ENCODE measurements around the gene C17orf100. TPM values are rescaled to one million over a fixed set of nuclear protein-coding genes. Genes with fewer than 3 reads are reported as not detected.
A peak's percentile ranks its signal among the peaks of the same experiment; 100 is the strongest.

Gene C17orf100
- total and polyA plus RNA-seq, 9 of the 15 experiments (the other 6 are each of a cell fraction or from before 2014, with no cell fraction given), result 0.04 to 1.7 (median 0.43) TPM

GRCh38 chr17:6640536-6641246 lies 10.9 kb upstream of the C17orf100 start, which contains the start of the genes KIAA0753 and TXNDC17 (continued):
- peak in 1 of 2 experiments; percentile 87 for TF ChIP-seq AFF1 (IDR thresholded peaks at IDR 0.05; ENCODE audit: low read depth in 1 of 2, partially characterized antibody in 2 of 2)
- TF ChIP-seq POLR2AphosphoS2 (IDR thresholded peaks at IDR 0.05; ENCODE audit: low read length), result 0 out of 2 replicates have a peak, but pooled peaks have one; percentile 70
- 0 out of 2 replicates have a peak, but pooled peaks have one; percentile 34 for TF ChIP-seq MYNN (IDR thresholded peaks at IDR 0.05)
- TF ChIP-seq MYNN (CRISPR knock-in tag; IDR thresholded peaks at IDR 0.05), result no peak
- TF ChIP-seq NR2C2 (CRISPR knock-in tag; IDR thresholded peaks at IDR 0.05), result no peak
- TF ChIP-seq NR2C2 (tag; IDR thresholded peaks at IDR 0.05), result no peak; the same call in 1 of the 2 replicates
- TF ChIP-seq, protein P1, sequence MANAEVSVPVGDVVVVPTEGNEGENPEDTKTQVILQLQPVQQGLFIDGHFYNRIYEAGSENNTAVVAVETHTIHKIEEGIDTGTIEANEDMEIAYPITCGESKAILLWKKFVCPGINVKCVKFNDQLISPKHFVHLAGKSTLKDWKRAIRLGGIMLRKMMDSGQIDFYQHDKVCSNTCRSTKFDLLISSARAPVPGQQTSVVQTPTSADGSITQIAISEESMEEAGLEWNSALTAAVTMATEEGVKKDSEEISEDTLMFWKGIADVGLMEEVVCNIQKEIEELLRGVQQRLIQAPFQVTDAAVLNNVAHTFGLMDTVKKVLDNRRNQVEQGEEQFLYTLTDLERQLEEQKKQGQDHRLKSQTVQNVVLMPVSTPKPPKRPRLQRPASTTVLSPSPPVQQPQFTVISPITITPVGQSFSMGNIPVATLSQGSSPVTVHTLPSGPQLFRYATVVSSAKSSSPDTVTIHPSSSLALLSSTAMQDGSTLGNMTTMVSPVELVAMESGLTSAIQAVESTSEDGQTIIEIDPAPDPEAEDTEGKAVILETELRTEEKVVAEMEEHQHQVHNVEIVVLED (CRISPR knock-in tag; IDR thresholded peaks at IDR 0.05), result peak; percentile 50
- TF ChIP-seq VEZF1 (CRISPR knock-in tag; IDR thresholded peaks at IDR 0.05), result peak; percentile 71
- peak; percentile 27; the same call in 1 of the 2 replicates for TF ChIP-seq CHD2 (IDR thresholded peaks at IDR 0.05; ENCODE audit: low read depth, low read length)
- 0 out of 2 replicates have a peak, but pooled peaks have one; percentile 22 for TF ChIP-seq ZHX1 (conservative IDR thresholded peaks at IDR 0.05; ENCODE audit: low read length)

Measured in K562 (cell line).